Measurements from ENCODE around the gene EYS.
A peak's percentile ranks its signal among the peaks of the same experiment; 100 is the strongest.
"Not testable (repeated sequence)": the region's sequence is repeated elsewhere in the genome, so short reads cannot be mapped to it uniquely, and the experiment has no call there.

The EYS gene

GRCh38 chr6:64034291-64034690 lies 1672.7 kb downstream of the EYS start:
- no peaks in the 10 kb centered on the region for H3K36me3 Mint-ChIP-seq

GRCh38 chr6:64030950-64031618 lies 1675.9 kb downstream of the EYS start:
- H3K27ac Mint-ChIP-seq; H3K4me1 Mint-ChIP-seq; ATAC-seq; H3K4me3 Mint-ChIP-seq; DNase-seq (ENCODE audit: low spot score in 2 of 2); H3K36me3 Mint-ChIP-seq: not testable (repeated sequence)
- peaks cover 10% of the 10 kb centered on the region for H3K9me3 Mint-ChIP-seq

More at GRCh38 chr6:64034291-64034690, 1672.7 kb downstream of the EYS start:
- Mint-ChIP-seq H3K4me3 (no peak overlapping the region), H3K9me3 (peaks cover 14% of the 10 kb centered on the region), H3K4me1 (no peaks in the 10 kb centered on the region), H3K27ac (no peak overlapping the region)
- DNase-seq (ENCODE audit: low spot score in 2 of 2) = no peak
- no peak for ATAC-seq

GRCh38 chr6:64023693-64024092 lies 1683.3 kb downstream of the EYS start:
- no peaks in the 10 kb centered on the region for H3K36me3 Mint-ChIP-seq
- ATAC-seq = no peak
- no peaks in the 10 kb centered on the region for H3K4me1 Mint-ChIP-seq

GRCh38 chr6:64014595-64014994 lies 1692.4 kb downstream of the EYS start:
- Mint-ChIP-seq H3K36me3 (no peaks in the 10 kb centered on the region), H3K27ac (no peak overlapping the region), H3K4me1 (no peaks in the 10 kb centered on the region), H3K9me3 (peaks cover 6% of the 10 kb centered on the region), H3K4me3 (no peak overlapping the region)
- no peak for ATAC-seq
- no peak for DNase-seq (ENCODE audit: low spot score in 2 of 2)

More at GRCh38 chr6:64023693-64024092, 1683.3 kb downstream of the EYS start:
- Mint-ChIP-seq H3K4me3 (no peak overlapping the region), H3K9me3 (peaks cover 4% of the 10 kb centered on the region), H3K27ac (no peak overlapping the region)
- DNase-seq (ENCODE audit: low spot score in 2 of 2) = no peak

GRCh38 chr6:64013011-64013410 lies 1694.0 kb downstream of the EYS start:
- Mint-ChIP-seq H3K36me3 (no peaks in the 10 kb centered on the region), H3K4me3 (no peak overlapping the region), H3K4me1 (no peaks in the 10 kb centered on the region), H3K27ac (no peak overlapping the region), H3K9me3 (peaks cover 8% of the 10 kb centered on the region)
- DNase-seq (ENCODE audit: low spot score in 2 of 2) (no peak), ATAC-seq (no peak)

GRCh38 chr6:64012351-64013001 lies 1694.5 kb downstream of the EYS start:
- Mint-ChIP-seq H3K4me1 (no peaks in the 10 kb centered on the region), H3K36me3 (no peaks in the 10 kb centered on the region), H3K27ac (no peak overlapping the region), H3K9me3 (peaks cover 7% of the 10 kb centered on the region), H3K4me3 (no peak overlapping the region)
- DNase-seq (ENCODE audit: low spot score in 2 of 2) (no peak), ATAC-seq (no peak)

GRCh38 chr6:64010666-64011065 lies 1696.4 kb downstream of the EYS start:
- ATAC-seq (no peak), DNase-seq (ENCODE audit: low spot score in 2 of 2) (no peak)
- Mint-ChIP-seq H3K4me1 (no peaks in the 10 kb centered on the region), H3K9me3 (peaks cover 10% of the 10 kb centered on the region), H3K36me3 (no peaks in the 10 kb centered on the region), H3K4me3 (no peak overlapping the region), H3K27ac (no peak overlapping the region)

- H3K9me3 Mint-ChIP-seq = peaks cover 10% of the 10 kb centered on the region
- no peaks in the 10 kb centered on the region for H3K36me3 Mint-ChIP-seq
- H3K4me3 Mint-ChIP-seq = no peak overlapping the region
- no peak overlapping the region for H3K27ac Mint-ChIP-seq
- H3K4me1 Mint-ChIP-seq = no peaks in the 10 kb centered on the region
- no peak for DNase-seq (ENCODE audit: low spot score in 2 of 2)
- no peak for ATAC-seq
These were observed 1697.0 kb downstream of the EYS start for GRCh38 chr6:64010010-64010409.

- H3K4me1 Mint-ChIP-seq = no peaks in the 10 kb centered on the region
- no peaks in the 10 kb centered on the region for H3K36me3 Mint-ChIP-seq
- H3K4me3 Mint-ChIP-seq = no peak overlapping the region
- H3K9me3 Mint-ChIP-seq = peaks cover 11% of the 10 kb centered on the region
- no peak for DNase-seq (ENCODE audit: low spot score in 2 of 2)
- H3K27ac Mint-ChIP-seq = no peak overlapping the region
- no peak for ATAC-seq
These were observed 1700.8 kb downstream of the EYS start for GRCh38 chr6:64006246-64006645.

GRCh38 chr6:64000818-64001491 lies 1706.1 kb downstream of the EYS start:
- ATAC-seq (no peak), DNase-seq (ENCODE audit: low spot score in 2 of 2) (no peak)
- no peak overlapping the region for H3K27ac Mint-ChIP-seq
- no peaks in the 10 kb centered on the region for H3K4me1 Mint-ChIP-seq
- H3K4me3 Mint-ChIP-seq = no peak overlapping the region
- H3K36me3 Mint-ChIP-seq = no peaks in the 10 kb centered on the region
- peaks cover 4% of the 10 kb centered on the region for H3K9me3 Mint-ChIP-seq

GRCh38 chr6:63999613-64000012 lies 1707.4 kb downstream of the EYS start:
- no peak for ATAC-seq
- no peaks in the 10 kb centered on the region for H3K36me3 Mint-ChIP-seq

GRCh38 chr6:63998991-63999390 lies 1708.0 kb downstream of the EYS start:
- Mint-ChIP-seq H3K27ac (no peak overlapping the region), H3K4me1 (no peaks in the 10 kb centered on the region), H3K4me3 (no peak overlapping the region), H3K9me3 (peaks cover 4% of the 10 kb centered on the region), H3K36me3 (no peaks in the 10 kb centered on the region)
- DNase-seq (ENCODE audit: low spot score in 2 of 2) (no peak), ATAC-seq (no peak)

More at GRCh38 chr6:63999613-64000012, 1707.4 kb downstream of the EYS start:
- H3K4me3 Mint-ChIP-seq = no peak overlapping the region
- peaks cover 4% of the 10 kb centered on the region for H3K9me3 Mint-ChIP-seq
- no peak for DNase-seq (ENCODE audit: low spot score in 2 of 2)
- no peaks in the 10 kb centered on the region for H3K4me1 Mint-ChIP-seq
- H3K27ac Mint-ChIP-seq = no peak overlapping the region

- Mint-ChIP-seq H3K4me1 (no peaks in the 10 kb centered on the region), H3K4me3 (no peak overlapping the region)
These were observed 1709.3 kb downstream of the EYS start for GRCh38 chr6:63997734-63998133.

GRCh38 chr6:63997221-63997620 lies 1709.8 kb downstream of the EYS start:
- peaks cover 2% of the 10 kb centered on the region for H3K9me3 Mint-ChIP-seq
- no peaks in the 10 kb centered on the region for H3K4me1 Mint-ChIP-seq
- H3K27ac Mint-ChIP-seq = no peak overlapping the region
- DNase-seq (ENCODE audit: low spot score in 2 of 2) (no peak), ATAC-seq (peak; percentile 11)
- H3K36me3 Mint-ChIP-seq = no peaks in the 10 kb centered on the region
- no peak overlapping the region for H3K4me3 Mint-ChIP-seq

More at GRCh38 chr6:63997734-63998133, 1709.3 kb downstream of the EYS start:
- H3K27ac Mint-ChIP-seq = no peak overlapping the region
- DNase-seq (ENCODE audit: low spot score in 2 of 2) (no peak), ATAC-seq (no peak)
- H3K36me3 Mint-ChIP-seq = no peaks in the 10 kb centered on the region
- peaks cover 2% of the 10 kb centered on the region for H3K9me3 Mint-ChIP-seq

- H3K27ac Mint-ChIP-seq = no peak overlapping the region
- no peaks in the 10 kb centered on the region for H3K36me3 Mint-ChIP-seq
- H3K4me1 Mint-ChIP-seq = no peaks in the 10 kb centered on the region
- ATAC-seq = no peak
- no peak overlapping the region for H3K4me3 Mint-ChIP-seq
- no peak for DNase-seq (ENCODE audit: low spot score in 2 of 2)
- peaks cover 3% of the 10 kb centered on the region for H3K9me3 Mint-ChIP-seq
These were observed 1721.8 kb downstream of the EYS start for GRCh38 chr6:63985223-63985622.

- no peak overlapping the region for H3K27ac Mint-ChIP-seq
- no peaks in the 10 kb centered on the region for H3K4me1 Mint-ChIP-seq
- H3K36me3 Mint-ChIP-seq = no peaks in the 10 kb centered on the region
- H3K9me3 Mint-ChIP-seq = peaks cover 3% of the 10 kb centered on the region
- no peak for DNase-seq (ENCODE audit: low spot score in 2 of 2)
- ATAC-seq = no peak
- H3K4me3 Mint-ChIP-seq = no peak overlapping the region
These were observed 1731.3 kb downstream of the EYS start for GRCh38 chr6:63975699-63976098.
